Spinal cord (tissue), 10 donors: ENCODE results near the gene VIP. TPM values are rescaled to one million over a fixed set of nuclear protein-coding genes. Genes with fewer than 3 reads are reported as not detected.

ENCODE experiments used
- DNase-seq, 6 donors: peaks; one replicate each; pipeline versions ENCODE4 v3.0.0 to v3.0.0-alpha.2; 2013 to 2015; ENCODE audit warnings: low spot score in 6 of 6, low read depth in 4 of 6
- H3K27ac ChIP-seq: one replicate; pipeline ENCODE4 v1.5.1; 2013; ENCODE audit warnings: low read depth, low read length, control low read depth
- H3K27me3 ChIP-seq: one replicate; pipeline ENCODE4 v1.6.1; 2013; ENCODE audit warnings: low read length; ENCODE audit not compliant: control insufficient read depth, insufficient read depth
- H3K36me3 ChIP-seq: one replicate; pipeline ENCODE4 v1.6.1; 2013; ENCODE audit warnings: low read length; ENCODE audit not compliant: control insufficient read depth, insufficient read depth
- H3K4me1 ChIP-seq: one replicate; pipeline ENCODE4 v1.6.1; 2013; ENCODE audit warnings: low read length; ENCODE audit not compliant: control insufficient read depth, insufficient read depth
- H3K4me3 ChIP-seq: one replicate; pipeline ENCODE4 v1.5.1; 2013; ENCODE audit warnings: low read depth, low read length, control low read depth
- H3K9me3 ChIP-seq: one replicate; pipeline ENCODE4 v1.6.1; 2013; ENCODE audit warnings: low read length; ENCODE audit not compliant: control insufficient read depth, insufficient read depth
- WGBS: methylation state at CpG from one replicate; pipeline ENCODE4 v1.1.5; 2013; ENCODE audit warnings: missing lambda C conversion rate; ENCODE audit not compliant: insufficient coverage; 5-methylcytosine and 5-hydroxymethylcytosine counted together
- polyA plus RNA-seq, 2 donors: library from polyadenylated mRNA; unstranded; fragments of 120-200 nt; gene quantifications; one replicate each; pipeline ENCODE4 v1.2.1, GENCODE V29; 2013; ENCODE audit not compliant: insufficient read length in 2 of 2
- total RNA-seq, 2 donors: library from RNA; depleted of rRNA in 1 of 2; stranded (reverse); fragments of 120-200 nt in 1 of 2; fragments of >200 nt in 1 of 2; gene quantifications; one replicate each; pipeline versions ENCODE4 v1.2.3 to v1.2.4, GENCODE V29; 2013 to 2014
- donor health status: healthy.

VIP gene
- total and polyA plus RNA-seq, 4 donors, result 0.66 to 1.1 (median 0.87) TPM

DNA sequence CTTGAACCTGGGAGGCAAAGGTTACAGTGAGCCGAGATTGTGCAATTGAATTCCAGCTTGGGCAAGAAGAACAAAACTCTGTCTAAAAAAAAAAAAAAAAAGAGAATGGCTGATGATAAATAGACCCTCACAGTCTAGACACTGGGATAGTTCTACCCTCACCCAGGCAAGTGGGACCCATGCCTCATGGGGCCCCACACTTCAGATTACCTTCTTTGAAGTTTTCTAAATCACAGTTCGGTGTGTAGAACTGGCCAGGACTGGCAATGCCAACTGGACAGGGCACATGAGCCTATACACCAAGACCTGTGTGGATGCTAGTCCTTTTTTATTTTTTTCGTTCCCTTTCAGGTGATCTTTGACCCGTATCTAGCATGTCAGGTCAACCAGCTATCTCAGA, 24.3 kb upstream of the VIP start:
- 74% methylated on average over 3 of the region's 4 CpGs for WGBS
- no peak for DNase-seq
- H3K4me1 ChIP-seq, result no peaks in the 10 kb centered on the region

GRCh38 chr6:152727507-152727906, 23.1 kb upstream of the VIP start:
- Histone ChIP-seq H3K36me3 (no peaks in the 10 kb centered on the region), H3K4me3 (no peak overlapping the region), H3K27me3 (no peaks in the 10 kb centered on the region), H3K27ac (no peak overlapping the region), H3K4me1 (no peaks in the 10 kb centered on the region), H3K9me3 (no peaks in the 10 kb centered on the region)
- DNase-seq, result no peak
- 90% methylated on average over 3 of the region's 3 CpGs for WGBS

More for the DNA sequence above, 24.3 kb upstream of the VIP start:
- Histone ChIP-seq H3K27me3 (no peaks in the 10 kb centered on the region), H3K4me3 (no peak overlapping the region), H3K36me3 (no peaks in the 10 kb centered on the region), H3K9me3 (no peaks in the 10 kb centered on the region), H3K27ac (no peak overlapping the region)

DNA sequence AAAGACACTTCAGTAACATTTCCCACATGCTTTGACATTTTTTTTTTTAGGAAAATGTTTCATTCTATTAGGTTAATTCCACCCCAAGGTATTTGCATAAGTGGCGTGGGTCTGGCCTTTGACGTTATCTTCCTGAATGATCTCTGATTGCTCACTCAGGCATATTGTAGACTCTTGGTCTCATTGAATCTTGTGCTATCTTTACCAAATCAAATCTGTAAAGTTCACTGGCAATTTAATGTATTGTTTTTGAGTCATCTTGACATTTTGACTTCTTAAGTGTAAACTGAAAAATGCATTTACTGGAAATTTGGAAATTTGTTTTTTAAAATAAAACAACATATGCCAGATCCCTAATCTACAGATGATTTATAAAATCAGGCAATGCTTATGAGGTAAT, 16.0 kb upstream of the VIP start:
- Histone ChIP-seq H3K4me1 (no peaks in the 10 kb centered on the region), H3K4me3 (no peak overlapping the region), H3K36me3 (no peaks in the 10 kb centered on the region), H3K27ac (no peak overlapping the region), H3K27me3 (no peaks in the 10 kb centered on the region), H3K9me3 (peaks cover 3% of the 10 kb centered on the region)
- DNase-seq, result no peak
- WGBS, result no CpG with 5 or more reads among the region's 2 CpGs

- DNase-seq, result no peak
- no CpG with 5 or more reads among the region's 2 CpGs for WGBS
- Histone ChIP-seq H3K4me1 (no peaks in the 10 kb centered on the region), H3K36me3 (no peaks in the 10 kb centered on the region), H3K4me3 (no peak overlapping the region), H3K27me3 (no peaks in the 10 kb centered on the region), H3K9me3 (peaks cover 3% of the 10 kb centered on the region), H3K27ac (no peak overlapping the region)
Observed at GRCh38 chr6:152736687-152737273, 13.8 kb upstream of the VIP start.

- no peaks in the 10 kb centered on the region for H3K4me1 ChIP-seq
- peaks cover under 1% of the 10 kb centered on the region for H3K27me3 ChIP-seq
- no peak overlapping the region for H3K4me3 ChIP-seq
- WGBS, result 96% methylated on average over 4 of the region's 4 CpGs
- no peak for DNase-seq
- no peaks in the 10 kb centered on the region for H3K9me3 ChIP-seq
- H3K27ac ChIP-seq, result no peak overlapping the region
- no peaks in the 10 kb centered on the region for H3K36me3 ChIP-seq
Observed at GRCh38 chr6:152745509-152746171, 5.0 kb upstream of the VIP start.

- Histone ChIP-seq H3K4me1 (no peaks in the 10 kb centered on the region), H3K27ac (no peak overlapping the region), H3K36me3 (no peaks in the 10 kb centered on the region), H3K27me3 (peaks cover 3% of the 10 kb centered on the region), H3K9me3 (no peaks in the 10 kb centered on the region), H3K4me3 (no peak overlapping the region)
- no CpG with 5 or more reads among the region's 2 CpGs for WGBS
- DNase-seq, result no peak
Observed at GRCh38 chr6:152746172-152746553, 4.4 kb upstream of the VIP start.

DNA sequence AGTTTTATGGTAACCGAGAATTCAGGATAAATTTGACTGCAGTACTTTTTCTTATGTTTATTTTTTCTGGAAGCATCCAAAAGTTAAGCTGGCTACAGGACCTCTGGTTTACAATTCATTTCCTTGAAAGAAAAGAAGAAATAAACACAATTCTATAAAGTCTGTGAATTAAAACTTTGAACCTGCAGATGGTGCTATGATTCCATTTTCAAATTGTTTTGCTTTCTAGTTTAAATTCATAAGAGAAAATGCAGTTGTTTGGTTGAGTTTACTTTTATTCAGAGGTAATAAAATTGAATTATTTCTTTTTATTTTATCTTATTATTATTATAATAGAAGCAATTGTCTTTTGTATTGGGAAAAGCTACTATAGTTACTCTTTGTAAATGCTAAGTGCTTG, 1.8 kb upstream of the VIP start:
- WGBS, result no CpG with 5 or more reads among the region's 1 CpG
- H3K36me3 ChIP-seq, result no peaks in the 10 kb centered on the region
- DNase-seq, result peak; percentile 9 to 76 (median 26)
- H3K27me3 ChIP-seq, result peaks cover 3% of the 10 kb centered on the region
- H3K27ac ChIP-seq, result no peak overlapping the region
- no peaks in the 10 kb centered on the region for H3K9me3 ChIP-seq
- H3K4me1 ChIP-seq, result no peaks in the 10 kb centered on the region
- no peak overlapping the region for H3K4me3 ChIP-seq

GRCh38 chr6:152749336-152749735, 1.3 kb upstream of the VIP start:
- no CpG with 5 or more reads among the region's 1 CpG for WGBS
- no peak overlapping the region for H3K27ac ChIP-seq
- no peaks in the 10 kb centered on the region for H3K9me3 ChIP-seq

DNA sequence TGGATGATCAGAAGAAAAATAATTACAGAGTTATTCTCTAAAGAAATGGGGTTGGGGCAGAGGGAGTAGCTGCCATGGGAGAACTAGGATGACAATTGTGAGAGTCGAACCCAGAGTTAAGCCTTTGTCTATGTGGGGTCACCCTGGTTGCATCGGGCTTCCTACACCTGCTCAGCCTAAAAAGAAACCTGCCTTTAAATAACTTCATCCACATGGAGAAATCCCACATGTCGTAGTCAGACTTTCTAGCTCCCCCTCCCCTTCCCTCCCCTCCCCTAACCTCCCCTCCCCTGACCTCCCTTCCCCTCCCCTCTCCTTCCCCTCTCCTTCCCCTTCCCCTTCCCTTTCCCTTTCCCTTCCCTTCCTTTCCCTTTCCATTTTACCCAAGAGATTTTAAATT, 14.7 kb downstream of the VIP start:
- no peaks in the 10 kb centered on the region for H3K36me3 ChIP-seq
- H3K27ac ChIP-seq, result no peak overlapping the region
- no peaks in the 10 kb centered on the region for H3K27me3 ChIP-seq
- H3K4me1 ChIP-seq, result no peaks in the 10 kb centered on the region
- no peak for DNase-seq
- H3K4me3 ChIP-seq, result no peak overlapping the region
- no peaks in the 10 kb centered on the region for H3K9me3 ChIP-seq
- no CpG with 5 or more reads among the region's 3 CpGs for WGBS

More at GRCh38 chr6:152749336-152749735, 1.3 kb upstream of the VIP start:
- Histone ChIP-seq H3K4me3 (no peak overlapping the region), H3K27me3 (peaks cover 3% of the 10 kb centered on the region), H3K36me3 (no peaks in the 10 kb centered on the region), H3K4me1 (no peaks in the 10 kb centered on the region)
- DNase-seq, result no peak

DNA sequence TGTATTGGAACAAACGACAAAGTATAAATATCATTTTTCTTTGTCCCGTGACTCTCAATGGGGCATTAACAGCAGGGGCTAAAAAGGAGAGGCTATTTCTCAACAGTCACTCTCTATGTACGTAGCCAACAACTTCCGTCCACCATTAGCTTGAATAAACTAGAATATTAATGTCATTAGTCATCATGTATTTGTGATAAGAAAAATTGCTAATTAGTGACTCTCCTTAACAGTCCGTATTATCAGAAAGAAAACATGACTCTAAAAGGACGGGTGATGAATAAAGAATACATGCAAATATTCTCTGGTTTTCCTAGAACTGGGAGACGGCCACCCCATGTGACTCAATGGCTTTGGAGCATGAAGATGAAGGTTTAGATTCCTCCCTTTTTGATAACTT, 18.6 kb downstream of the VIP start:
- DNase-seq, result no peak
- H3K36me3 ChIP-seq, result no peaks in the 10 kb centered on the region
- H3K9me3 ChIP-seq, result no peaks in the 10 kb centered on the region
- H3K4me1 ChIP-seq, result no peaks in the 10 kb centered on the region
- no peak overlapping the region for H3K4me3 ChIP-seq
- H3K27ac ChIP-seq, result no peak overlapping the region
- 100% methylated on average over 1 of the region's 7 CpGs for WGBS
- no peaks in the 10 kb centered on the region for H3K27me3 ChIP-seq
